ENCODE measurements around the gene ARHGEF10L. TPM values are rescaled to one million over a fixed set of nuclear protein-coding genes. Genes with fewer than 3 reads are reported as not detected.

The ARHGEF10L gene
- total RNA-seq, 1 donor: 16.8 TPM

DNA sequence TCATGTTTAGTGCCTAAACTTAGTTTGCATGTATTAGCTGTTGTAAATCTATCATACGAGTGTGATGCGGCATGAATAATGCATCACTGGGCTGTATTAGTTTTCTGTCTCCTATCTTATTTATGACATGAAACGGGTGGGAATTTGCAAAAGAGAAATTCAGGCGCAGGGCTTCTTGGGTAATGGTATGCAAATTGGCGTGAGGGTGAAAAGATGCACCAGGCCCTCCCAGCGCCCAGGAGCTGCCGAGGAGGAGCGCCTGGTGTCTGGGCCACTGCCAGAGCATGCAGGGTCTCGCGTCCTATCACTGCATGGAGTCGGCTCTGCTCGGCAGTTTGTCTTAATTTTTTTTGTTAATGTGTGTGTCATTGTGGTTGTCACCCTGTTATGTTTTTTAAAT, 132.7 kb downstream of the ARHGEF10L start:
- TF ChIP-seq, protein P1, sequence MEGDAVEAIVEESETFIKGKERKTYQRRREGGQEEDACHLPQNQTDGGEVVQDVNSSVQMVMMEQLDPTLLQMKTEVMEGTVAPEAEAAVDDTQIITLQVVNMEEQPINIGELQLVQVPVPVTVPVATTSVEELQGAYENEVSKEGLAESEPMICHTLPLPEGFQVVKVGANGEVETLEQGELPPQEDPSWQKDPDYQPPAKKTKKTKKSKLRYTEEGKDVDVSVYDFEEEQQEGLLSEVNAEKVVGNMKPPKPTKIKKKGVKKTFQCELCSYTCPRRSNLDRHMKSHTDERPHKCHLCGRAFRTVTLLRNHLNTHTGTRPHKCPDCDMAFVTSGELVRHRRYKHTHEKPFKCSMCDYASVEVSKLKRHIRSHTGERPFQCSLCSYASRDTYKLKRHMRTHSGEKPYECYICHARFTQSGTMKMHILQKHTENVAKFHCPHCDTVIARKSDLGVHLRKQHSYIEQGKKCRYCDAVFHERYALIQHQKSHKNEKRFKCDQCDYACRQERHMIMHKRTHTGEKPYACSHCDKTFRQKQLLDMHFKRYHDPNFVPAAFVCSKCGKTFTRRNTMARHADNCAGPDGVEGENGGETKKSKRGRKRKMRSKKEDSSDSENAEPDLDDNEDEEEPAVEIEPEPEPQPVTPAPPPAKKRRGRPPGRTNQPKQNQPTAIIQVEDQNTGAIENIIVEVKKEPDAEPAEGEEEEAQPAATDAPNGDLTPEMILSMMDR (IDR thresholded peaks at IDR 0.05; ENCODE audit: insufficient read depth, low read depth, low read length): no peak
- no peak for DNase-seq (ENCODE audit: low read depth)
- H3K4me3 ChIP-seq (ENCODE audit: low read depth, low read length): no peak overlapping the region

- H3K4me3 ChIP-seq (ENCODE audit: low read depth, low read length): no peak overlapping the region
- TF ChIP-seq, protein P1 (IDR thresholded peaks at IDR 0.05; ENCODE audit: insufficient read depth, low read depth, low read length): no peak
- no peak for DNase-seq (ENCODE audit: low read depth)
Measured at GRCh38 chr1:17673329-17674072, 134.0 kb downstream of the ARHGEF10L start.

GRCh38 chr1:17674726-17675500, 135.4 kb downstream of the ARHGEF10L start:
- no peak for DNase-seq (ENCODE audit: low read depth)
- H3K4me3 ChIP-seq (ENCODE audit: low read depth, low read length): no peak overlapping the region
- TF ChIP-seq, protein P1 (IDR thresholded peaks at IDR 0.05; ENCODE audit: insufficient read depth, low read depth, low read length): no peak

- no peak overlapping the region for H3K4me3 ChIP-seq (ENCODE audit: low read depth, low read length)
- TF ChIP-seq, protein P1 (IDR thresholded peaks at IDR 0.05; ENCODE audit: insufficient read depth, low read depth, low read length): no peak
- no peak for DNase-seq (ENCODE audit: low read depth)
Measured at GRCh38 chr1:17675744-17676143, 136.2 kb downstream of the ARHGEF10L start.

- no peak overlapping the region for H3K4me3 ChIP-seq (ENCODE audit: low read depth, low read length)
- TF ChIP-seq, protein P1 (IDR thresholded peaks at IDR 0.05; ENCODE audit: insufficient read depth, low read depth, low read length): no peak
- DNase-seq (ENCODE audit: low read depth): no peak
Measured at GRCh38 chr1:17676387-17677060, 137.0 kb downstream of the ARHGEF10L start.

DNA sequence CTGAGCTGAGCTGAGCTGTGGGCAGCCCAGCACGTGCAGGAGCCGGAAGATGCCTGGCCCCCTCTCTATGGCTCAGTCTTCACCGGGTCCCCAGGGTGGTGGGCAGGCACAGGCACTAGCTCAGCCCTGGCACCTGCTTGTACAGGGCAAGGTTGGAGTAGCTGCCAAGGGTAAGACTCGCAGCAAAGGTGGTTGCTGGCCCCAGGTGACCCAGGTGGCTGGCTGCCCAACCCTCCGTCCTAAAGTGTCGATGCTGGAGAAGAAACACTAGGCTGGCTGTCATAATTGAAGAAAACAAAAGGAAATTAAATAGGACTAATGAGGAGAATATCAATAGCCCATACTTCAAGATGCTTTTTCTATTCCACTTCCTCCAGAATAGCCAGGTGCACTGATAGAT, 138.5 kb downstream of the ARHGEF10L start:
- no peak for DNase-seq (ENCODE audit: low read depth)
- no peak overlapping the region for H3K4me3 ChIP-seq (ENCODE audit: low read depth, low read length)
- TF ChIP-seq, protein P1 (IDR thresholded peaks at IDR 0.05; ENCODE audit: insufficient read depth, low read depth, low read length): no peak
